HG02678 (cell line): ENCODE data around the gene ABCD2.
"Not testable (repeated sequence)": the region's sequence is repeated elsewhere in the genome, so short reads cannot be mapped to it uniquely, and the experiment has no call there.

Experiments
- ATAC-seq: cut with Tn5 transposase; IDR thresholded peaks from one replicate; pipeline ENCODE4 v1.9.1; 2021; ENCODE audit warnings: mild to moderate bottlenecking, moderate library complexity; ENCODE audit not compliant: unreplicated experiment

Gene ABCD2

GRCh38 chr12:39619660-39620433 is at the start of gene ABCD2:
TSS of gene ABCD2 (minus strand) at chr12:39619803. CDS start at chr12:39619615, 188 bp downstream.
- peak; percentile 78 for ATAC-seq

GRCh38 chr12:39660101-39660500 is 40.5 kb upstream of the ABCD2 start:
- ATAC-seq: no peak

DNA sequence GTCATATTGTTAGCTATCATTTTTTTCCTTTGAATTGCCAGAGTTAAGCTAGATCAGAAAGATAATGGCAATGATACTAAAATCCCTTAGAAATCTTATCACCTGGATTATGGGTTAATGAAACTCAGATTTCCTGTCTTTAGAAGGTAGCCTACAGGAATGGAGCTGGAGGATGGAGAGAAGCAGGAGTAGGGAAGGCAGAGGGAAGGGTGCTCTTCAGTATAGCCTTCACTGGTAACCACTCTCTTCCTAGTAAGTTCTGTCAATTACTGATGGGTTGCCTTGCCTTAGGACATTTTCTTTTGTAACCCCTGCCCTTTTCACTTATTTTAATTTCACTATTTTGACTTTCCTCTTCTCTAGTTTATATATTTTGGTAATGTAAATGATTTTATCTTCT is 27.8 kb upstream of the ABCD2 start:
- no peak for ATAC-seq

DNA sequence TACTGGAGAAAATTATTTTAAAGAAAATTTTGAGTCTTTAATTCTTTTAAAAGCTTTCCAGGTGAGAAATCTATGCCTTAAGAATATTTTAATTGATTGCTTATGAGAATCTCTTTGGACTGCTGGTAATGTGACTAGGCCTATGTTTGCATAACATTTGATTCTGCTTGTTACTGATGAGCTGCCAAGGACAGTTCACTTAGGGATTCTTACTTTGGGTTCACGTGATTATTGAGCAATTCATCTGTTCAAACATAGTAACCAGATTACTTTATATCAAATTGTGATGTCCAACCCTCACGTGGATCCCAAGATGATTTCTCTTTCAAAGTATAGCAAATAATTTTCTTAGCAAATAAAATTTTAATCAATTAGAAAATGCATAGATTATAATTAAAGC is 27.4 kb upstream of the ABCD2 start:
- ATAC-seq: no peak

- ATAC-seq: no peak
Measured at GRCh38 chr12:39643052-39643451, 23.4 kb upstream of the ABCD2 start.

- ATAC-seq: no peak
Measured at GRCh38 chr12:39638840-39639239, 19.2 kb upstream of the ABCD2 start.

DNA sequence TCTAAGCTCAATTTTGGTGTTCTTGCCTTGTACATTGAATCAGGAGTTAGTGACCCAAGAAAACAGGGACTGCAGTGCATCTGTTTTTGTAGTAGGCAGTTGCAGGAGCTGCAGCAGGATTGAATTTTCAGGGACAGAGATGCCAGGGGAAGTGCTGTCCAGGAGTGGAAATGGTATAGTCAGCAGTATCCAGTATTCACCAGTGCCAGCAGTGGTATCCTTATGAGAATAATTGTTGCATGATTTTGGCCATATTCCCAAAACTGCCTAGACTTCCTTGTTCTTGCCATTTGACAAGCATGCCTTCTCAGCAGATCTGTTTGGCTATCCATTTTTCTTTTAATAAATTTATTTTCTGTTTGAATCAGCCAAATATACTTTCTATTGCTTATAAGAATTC is 18.6 kb upstream of the ABCD2 start:
- no peak for ATAC-seq

GRCh38 chr12:39632670-39633069 is 13.1 kb upstream of the ABCD2 start:
- no peak for ATAC-seq

DNA sequence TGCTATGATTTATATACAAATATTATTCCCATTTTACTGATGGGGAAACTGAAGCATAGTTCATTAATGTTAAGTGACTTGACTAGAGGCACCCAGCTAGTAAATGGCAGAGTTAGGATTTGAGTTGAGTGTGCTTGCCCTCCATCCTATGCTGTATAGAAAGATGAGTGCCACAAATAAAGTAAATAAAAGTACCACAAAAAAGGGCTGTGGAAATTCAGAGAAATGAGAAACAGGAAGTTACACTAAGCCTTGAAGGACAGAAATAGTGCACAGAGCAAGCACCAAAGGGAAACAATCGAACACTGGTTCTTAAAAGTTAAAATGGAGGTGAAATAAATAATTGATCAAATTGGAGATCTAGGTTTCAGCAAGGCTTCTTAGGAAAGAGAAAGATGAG is 9.2 kb upstream of the ABCD2 start:
- peak; percentile 55 for ATAC-seq

DNA sequence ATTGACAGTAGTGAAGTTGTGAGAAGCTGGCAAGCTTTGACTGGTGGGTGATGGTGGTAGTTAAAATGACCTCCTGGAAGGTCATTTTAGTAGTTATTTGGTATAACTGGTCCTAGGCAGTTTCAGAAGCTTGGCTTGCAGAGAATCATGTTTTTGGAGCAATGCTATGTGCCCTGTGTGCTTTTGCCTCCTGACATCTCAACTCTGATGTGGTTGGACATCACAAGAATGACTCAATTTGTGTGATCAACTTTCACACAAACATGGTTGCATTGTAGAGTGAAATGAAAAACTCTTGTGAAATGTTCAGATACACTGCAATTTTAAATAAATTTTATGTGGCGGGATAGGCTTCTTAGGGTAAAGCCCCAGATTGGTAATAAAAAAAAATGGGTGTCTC is 8.3 kb upstream of the ABCD2 start:
- ATAC-seq: no peak

DNA sequence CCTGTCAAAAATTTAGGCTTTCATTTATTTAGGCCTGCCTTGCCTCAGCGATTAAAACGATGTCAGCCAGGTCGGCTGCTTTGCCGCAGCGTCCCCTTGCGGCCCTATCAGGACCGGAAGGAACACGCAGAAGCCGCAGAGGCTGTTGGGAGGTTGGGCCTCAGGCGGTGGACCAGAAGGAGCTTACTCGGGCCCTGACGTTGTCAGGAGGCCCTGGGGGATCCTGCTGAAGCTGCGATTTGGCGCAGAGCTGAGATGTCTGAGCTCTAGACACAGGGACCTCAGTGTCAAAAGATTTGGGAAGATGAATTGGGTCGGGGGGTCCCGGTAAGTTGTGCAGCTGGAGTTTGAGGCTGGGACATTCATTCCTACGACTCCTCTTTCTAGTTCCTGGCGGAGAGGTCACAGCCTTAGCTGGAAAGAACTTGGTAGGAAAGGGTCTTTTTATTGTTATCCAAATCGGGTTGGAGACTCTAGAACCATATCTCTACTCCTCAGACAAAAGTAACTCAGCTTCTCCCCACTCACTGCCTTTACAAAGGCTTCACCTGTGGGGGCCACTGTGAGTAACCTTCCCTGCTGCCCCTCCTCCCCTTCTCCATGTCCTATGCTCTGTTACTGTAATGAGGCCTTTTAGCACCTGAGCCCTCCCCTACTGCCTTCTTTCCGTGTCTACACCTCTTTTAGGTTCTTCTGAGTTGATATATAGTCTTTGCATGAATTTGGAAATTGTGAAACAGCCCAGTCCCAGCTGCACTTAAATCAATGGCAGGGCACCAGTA is 6.6 kb upstream of the ABCD2 start:
- ATAC-seq: no peak

DNA sequence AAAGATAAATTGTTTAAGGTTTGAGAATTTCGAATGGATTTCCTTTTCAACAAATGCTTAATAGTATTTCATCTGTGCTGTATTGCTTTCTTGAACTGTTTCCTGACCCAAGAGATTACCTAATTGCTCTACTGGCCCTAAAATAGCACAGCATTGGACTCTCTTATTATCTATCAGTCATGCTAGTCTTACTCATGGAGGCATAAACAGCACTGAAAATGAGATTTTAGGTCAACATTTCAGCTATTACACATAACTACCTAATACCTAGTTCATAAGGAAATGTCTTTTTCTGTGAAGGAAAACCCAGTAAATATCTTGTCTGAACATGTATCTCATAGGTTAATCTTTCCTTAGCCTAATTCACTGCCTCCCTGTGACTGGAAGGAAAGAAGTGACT is 4.3 kb upstream of the ABCD2 start:
- no peak for ATAC-seq

GRCh38 chr12:39623160-39623559 is 3.6 kb upstream of the ABCD2 start:
- not testable (repeated sequence) for ATAC-seq

DNA sequence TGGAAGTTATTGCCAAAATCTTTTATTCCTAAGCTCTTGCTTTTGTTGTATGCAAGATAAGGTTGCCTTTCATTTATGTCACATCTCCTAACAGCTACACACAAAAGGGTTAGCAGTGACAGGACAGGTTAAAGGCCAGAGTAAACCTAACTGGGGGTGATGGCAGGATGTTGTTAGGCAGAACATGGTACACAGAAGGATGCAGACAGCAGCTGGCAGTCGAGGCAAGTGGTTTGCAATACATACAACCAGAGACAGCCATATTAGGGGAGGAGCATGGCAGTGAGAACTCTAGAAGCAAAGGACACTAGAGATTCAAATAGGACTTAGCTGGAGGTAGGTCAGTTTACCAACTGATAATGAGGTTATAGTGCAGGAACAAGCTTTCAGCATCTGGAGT is 2.7 kb upstream of the ABCD2 start:
- ATAC-seq: no peak

- ATAC-seq: no peak
Measured at GRCh38 chr12:39621670-39622069, 2.1 kb upstream of the ABCD2 start.

GRCh38 chr12:39620659-39621658 is 1.4 kb upstream of the ABCD2 start:
- peak; percentile 38 for ATAC-seq

GRCh38 chr12:39619316-39619659 is 315 bp downstream of the ABCD2 start:
- ATAC-seq: peak; percentile 20

DNA sequence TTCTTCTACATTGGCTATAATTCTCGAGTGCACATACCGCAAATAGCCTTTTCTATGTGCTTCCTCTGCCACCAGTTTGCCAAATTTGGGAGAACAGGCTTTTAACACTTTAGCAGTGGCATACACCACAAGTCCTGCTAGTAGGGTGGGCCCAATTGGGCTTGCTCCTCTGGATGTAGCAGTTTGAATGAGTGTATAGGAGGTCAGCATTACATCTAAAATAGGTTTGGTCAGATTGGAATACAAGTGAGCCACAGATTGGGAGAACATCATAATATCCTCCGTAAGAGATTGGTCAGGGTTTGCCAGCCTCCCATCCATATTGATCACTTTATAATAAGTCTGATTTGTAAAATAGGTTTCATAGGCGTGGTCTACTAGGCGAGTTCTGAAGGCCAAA is 902 bp downstream of the ABCD2 start:
- ATAC-seq: no peak

DNA sequence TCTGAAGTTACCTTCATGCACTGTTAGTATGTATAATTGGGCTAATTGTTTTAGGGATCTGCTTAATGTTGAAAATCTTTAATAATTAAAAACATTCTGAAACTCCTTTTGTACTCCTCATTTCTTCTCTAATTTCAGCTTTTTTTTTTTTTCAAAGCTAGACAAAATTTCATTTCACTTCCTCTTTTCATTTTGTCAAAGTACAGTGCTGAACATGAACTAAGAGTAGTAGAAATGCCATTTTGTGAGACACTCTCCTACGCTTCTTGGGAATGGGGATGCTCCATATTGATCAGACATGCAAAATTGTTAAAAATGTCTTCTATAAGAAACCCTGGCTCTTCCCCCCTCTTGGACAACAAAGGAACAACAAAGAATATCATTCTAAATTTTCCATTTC is 1.7 kb downstream of the ABCD2 start:
- ATAC-seq: no peak

GRCh38 chr12:39616666-39617065 is 2.9 kb downstream of the ABCD2 start:
- no peak for ATAC-seq

- no peak for ATAC-seq
Measured at GRCh38 chr12:39616251-39616650, 3.4 kb downstream of the ABCD2 start.
